Kidney epithelial cell (primary cell): ENCODE results near the gene IL19. TPM values are rescaled to one million over a fixed set of nuclear protein-coding genes. Genes with fewer than 3 reads are reported as not detected.
A peak's percentile ranks its signal among the peaks of the same experiment; 100 is the strongest.

ENCODE experiments used
- DNase-seq: peaks from one replicate; pipeline ENCODE4 v3.0.0-alpha.2; 2010; ENCODE audit warnings: low read depth
- H3K27me3 ChIP-seq: 2 replicates; pipeline ENCODE4 v1.6.0; 2011; ENCODE audit warnings: low read length; ENCODE audit not compliant: control insufficient read depth, insufficient read depth
- H3K36me3 ChIP-seq: 2 replicates; pipeline ENCODE4 v1.5.1; 2011; ENCODE audit warnings: low read length; ENCODE audit not compliant: control insufficient read depth, insufficient read depth
- H3K4me3 ChIP-seq: 2 replicates; pipeline ENCODE4 v1.5.1; 2011; ENCODE audit warnings: low read depth, mild to moderate bottlenecking, control low read depth, low read length
- total RNA-seq: library from RNA; depleted of rRNA; stranded (reverse); fragments of >200 nt; gene quantifications from 2 replicates; pipeline ENCODE4 v1.2.3, GENCODE V29; 2015
- TF ChIP-seq, protein P1 (sequence below): IDR thresholded peaks from 2 replicates; pipeline ENCODE4 v1.5.1; 2011; ENCODE audit warnings: mild to moderate bottlenecking, moderate library complexity, low read length, control low read depth, inconsistent platforms; ENCODE audit not compliant: insufficient read depth, poor library complexity, severe bottlenecking

The IL19 gene
- total RNA-seq, 1 donor from 2014 or later: not detected

DNA sequence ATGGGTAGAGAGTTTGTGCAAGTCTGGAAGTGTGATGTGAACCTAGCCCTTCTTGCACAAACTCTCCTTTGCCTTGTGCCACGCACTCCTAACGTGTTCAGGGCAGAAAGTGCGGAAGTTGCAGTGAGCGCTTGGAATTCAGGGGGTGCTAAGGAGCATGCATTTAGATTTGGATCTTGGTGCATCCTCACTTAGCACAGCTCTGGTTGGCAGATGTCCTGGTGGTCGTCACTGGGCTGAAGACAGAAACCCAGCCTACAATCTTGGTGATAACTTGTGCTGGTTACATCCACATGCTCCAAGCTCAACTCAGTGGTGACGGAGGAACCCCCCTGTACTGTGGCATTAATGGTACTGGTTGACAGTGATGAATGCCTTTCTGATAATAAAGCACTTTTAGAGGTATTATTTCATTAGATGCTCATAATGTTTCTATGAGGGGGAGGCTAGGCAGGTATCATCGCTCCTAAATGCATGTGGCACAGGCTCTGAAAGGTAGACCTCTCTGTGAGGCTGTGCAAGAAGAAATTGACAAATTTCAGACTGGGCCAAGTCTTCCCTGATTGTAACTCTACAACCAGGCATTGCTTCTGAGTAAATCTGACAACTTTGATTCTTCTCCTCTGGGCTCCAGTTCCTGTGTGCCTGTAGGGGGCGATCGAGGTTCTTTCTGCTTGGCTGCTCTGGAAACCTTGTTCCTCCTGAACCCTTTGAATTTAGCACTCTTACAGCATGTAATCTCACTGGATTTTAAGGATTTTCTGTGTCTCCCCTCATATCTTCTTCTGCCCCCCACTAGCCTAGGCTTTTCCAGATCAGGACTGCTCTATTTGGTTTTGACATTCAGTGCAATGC, 45.2 kb upstream of the IL19 start:
- Histone ChIP-seq H3K36me3 (peaks cover 1% of the 10 kb centered on the region), H3K27me3 (no peaks in the 10 kb centered on the region), H3K4me3 (no peak overlapping the region)
- no peak for DNase-seq
- TF ChIP-seq, protein P1, sequence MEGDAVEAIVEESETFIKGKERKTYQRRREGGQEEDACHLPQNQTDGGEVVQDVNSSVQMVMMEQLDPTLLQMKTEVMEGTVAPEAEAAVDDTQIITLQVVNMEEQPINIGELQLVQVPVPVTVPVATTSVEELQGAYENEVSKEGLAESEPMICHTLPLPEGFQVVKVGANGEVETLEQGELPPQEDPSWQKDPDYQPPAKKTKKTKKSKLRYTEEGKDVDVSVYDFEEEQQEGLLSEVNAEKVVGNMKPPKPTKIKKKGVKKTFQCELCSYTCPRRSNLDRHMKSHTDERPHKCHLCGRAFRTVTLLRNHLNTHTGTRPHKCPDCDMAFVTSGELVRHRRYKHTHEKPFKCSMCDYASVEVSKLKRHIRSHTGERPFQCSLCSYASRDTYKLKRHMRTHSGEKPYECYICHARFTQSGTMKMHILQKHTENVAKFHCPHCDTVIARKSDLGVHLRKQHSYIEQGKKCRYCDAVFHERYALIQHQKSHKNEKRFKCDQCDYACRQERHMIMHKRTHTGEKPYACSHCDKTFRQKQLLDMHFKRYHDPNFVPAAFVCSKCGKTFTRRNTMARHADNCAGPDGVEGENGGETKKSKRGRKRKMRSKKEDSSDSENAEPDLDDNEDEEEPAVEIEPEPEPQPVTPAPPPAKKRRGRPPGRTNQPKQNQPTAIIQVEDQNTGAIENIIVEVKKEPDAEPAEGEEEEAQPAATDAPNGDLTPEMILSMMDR: peak; percentile 73

DNA sequence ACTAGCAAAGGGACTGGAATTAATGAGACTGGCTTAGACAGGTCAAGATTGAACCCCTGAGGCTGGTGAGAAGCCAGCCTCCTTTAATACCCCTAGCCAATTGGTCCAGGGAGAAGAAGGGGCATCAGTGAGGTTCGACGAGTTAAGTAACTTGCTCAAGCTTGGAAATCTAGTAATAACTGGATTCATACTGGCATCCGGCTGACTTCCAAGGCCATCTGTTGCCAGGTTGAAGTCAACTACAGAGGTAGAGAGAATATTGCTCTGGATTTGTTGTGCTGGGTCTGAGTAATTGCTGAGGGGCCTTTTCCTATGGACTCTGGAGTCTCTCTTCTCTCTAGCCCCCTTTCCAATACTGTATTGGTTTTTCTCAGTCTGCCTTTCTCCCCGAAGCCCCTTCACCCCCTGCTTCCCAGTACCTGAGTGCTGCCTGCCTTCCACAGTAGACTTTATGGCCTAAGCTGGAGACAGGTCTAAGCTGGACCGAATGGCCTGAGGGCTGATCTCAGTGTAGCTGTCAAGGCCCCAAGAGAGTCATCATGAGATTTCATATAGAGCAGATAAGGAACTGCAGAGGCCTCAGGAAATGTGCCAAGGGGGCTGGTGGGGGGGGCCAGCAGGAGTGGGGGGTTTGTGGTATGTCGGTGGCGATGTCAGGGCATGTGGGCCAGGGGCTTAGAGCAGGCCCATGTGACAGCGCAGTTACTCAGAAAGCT, 42.4 kb upstream of the IL19 start:
- DNase-seq: no peak
- TF ChIP-seq, protein P1: no peak
- Histone ChIP-seq H3K36me3 (peaks cover 1% of the 10 kb centered on the region), H3K27me3 (no peaks in the 10 kb centered on the region), H3K4me3 (no peak overlapping the region)

DNA sequence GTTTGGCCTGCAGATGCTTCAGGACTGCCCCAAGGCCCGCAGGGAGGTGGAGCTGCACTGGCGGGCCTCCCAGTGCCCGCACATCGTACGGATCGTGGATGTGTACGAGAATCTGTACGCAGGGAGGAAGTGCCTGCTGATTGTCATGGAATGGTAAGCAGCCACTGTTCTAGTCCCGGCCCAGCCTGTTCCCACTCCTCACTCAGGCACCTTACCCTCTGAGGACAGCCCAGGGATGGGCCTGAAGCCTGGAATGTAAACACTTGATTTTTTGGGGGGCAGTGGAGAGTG, 41.9 kb upstream of the IL19 start:
- TF ChIP-seq, protein P1: no peak
- DNase-seq: no peak
- H3K36me3 ChIP-seq: peaks cover 1% of the 10 kb centered on the region
- H3K27me3 ChIP-seq: no peaks in the 10 kb centered on the region
- H3K4me3 ChIP-seq: no peak overlapping the region

DNA sequence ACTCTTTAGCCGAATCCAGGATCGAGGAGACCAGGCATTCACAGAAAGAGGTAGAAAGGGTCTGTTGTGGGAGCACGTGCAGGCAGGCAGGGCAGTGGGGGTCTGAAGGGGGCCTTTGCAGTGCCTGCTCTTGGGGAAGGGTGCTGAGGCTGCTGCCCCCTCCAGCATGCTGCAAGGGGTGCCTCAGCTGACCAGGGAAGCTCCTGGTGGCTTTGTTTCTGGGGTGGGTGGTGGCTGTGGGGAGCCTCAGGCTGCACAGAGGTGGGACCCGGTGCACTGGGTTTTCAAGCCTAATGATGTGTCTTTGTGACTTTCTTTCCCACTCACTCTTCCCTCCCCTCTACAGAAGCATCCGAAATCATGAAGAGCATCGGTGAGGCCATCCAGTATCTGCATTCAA, 41.5 kb upstream of the IL19 start:
- no peak for DNase-seq
- Histone ChIP-seq H3K4me3 (no peak overlapping the region), H3K27me3 (no peaks in the 10 kb centered on the region), H3K36me3 (peaks cover 1% of the 10 kb centered on the region)
- TF ChIP-seq, protein P1: no peak

DNA sequence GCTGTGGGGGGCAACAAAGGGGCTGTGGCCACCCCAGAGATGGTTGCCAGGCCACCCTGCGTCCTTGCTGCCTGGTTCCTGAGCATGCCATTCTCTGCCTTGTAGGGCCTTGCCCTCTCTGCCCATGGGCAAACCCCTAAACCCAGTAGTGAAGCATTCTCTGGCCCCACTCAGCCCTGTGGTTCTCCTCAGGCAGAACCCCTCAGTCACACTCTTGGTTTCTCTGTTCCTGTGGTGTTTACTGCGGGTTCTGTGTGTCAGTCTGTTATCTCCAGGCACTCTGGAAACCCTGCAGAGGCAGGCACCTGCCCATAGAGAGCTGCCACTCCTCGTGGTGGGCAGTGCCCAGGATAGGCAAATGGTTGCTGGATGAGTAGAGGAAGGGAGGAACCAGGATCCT, 41.1 kb upstream of the IL19 start:
- Histone ChIP-seq H3K27me3 (no peaks in the 10 kb centered on the region), H3K36me3 (peaks cover 1% of the 10 kb centered on the region), H3K4me3 (no peak overlapping the region)
- TF ChIP-seq, protein P1: no peak
- no peak for DNase-seq
